Small intestine (tissue), 7 donors: ENCODE data around the gene GRIFIN. TPM values are rescaled to one million over a fixed set of nuclear protein-coding genes. Genes with fewer than 3 reads are reported as not detected.

Experiments
- DNase-seq, 2 donors: peaks; one replicate each; pipeline versions ENCODE4 v3.0.0 to v3.0.0-alpha.2; 2013
- FAIRE-seq: peaks from 2 replicates; lab custom pipeline; 2012; peaks lifted over from hg19 to GRCh38; lab: Jason Lieb, UNC
- H3K27ac ChIP-seq, 3 donors: one replicate each; pipeline ENCODE4 v1.5.1; 2013; ENCODE audit warnings: low read length in 2 of 3, mild to moderate bottlenecking in 2 of 3, control low read depth in 1 of 3, inconsistent platforms in 1 of 3, low read depth in 1 of 3, moderate library complexity in 1 of 3
- H3K27me3 ChIP-seq, 3 donors: one replicate each; pipeline ENCODE4 v1.6.1; 2013; ENCODE audit warnings: low read length in 3 of 3, inconsistent platforms in 1 of 3; ENCODE audit not compliant: control insufficient read depth in 3 of 3, insufficient read depth in 3 of 3
- H3K36me3 ChIP-seq, 3 donors: one replicate each; pipeline ENCODE4 v1.6.1; 2013; ENCODE audit warnings: low read length in 3 of 3, inconsistent platforms in 1 of 3, low read depth in 1 of 3, mild to moderate bottlenecking in 1 of 3, moderate library complexity in 1 of 3; ENCODE audit not compliant: control insufficient read depth in 3 of 3, insufficient read depth in 2 of 3
- H3K4me1 ChIP-seq, 3 donors: one replicate each; pipeline ENCODE4 v1.6.1; 2013; ENCODE audit warnings: low read length in 2 of 3, inconsistent platforms in 1 of 3, low read depth in 1 of 3, mild to moderate bottlenecking in 1 of 3, moderate library complexity in 1 of 3; ENCODE audit not compliant: control insufficient read depth in 3 of 3, insufficient read depth in 2 of 3
- H3K4me3 ChIP-seq, 3 donors: one replicate each; pipeline ENCODE4 v1.5.1; 2013; ENCODE audit warnings: low read length in 3 of 3, control low read depth in 1 of 3, inconsistent platforms in 1 of 3, low read depth in 1 of 3, mild to moderate bottlenecking in 1 of 3, moderate library complexity in 1 of 3
- H3K9me3 ChIP-seq, 2 donors: one replicate each; pipeline ENCODE4 v1.6.1; 2013; ENCODE audit warnings: low read depth in 1 of 2, low read length in 1 of 2; ENCODE audit not compliant: control insufficient read depth in 2 of 2, insufficient read depth in 1 of 2
- WGBS, 3 donors: extraction: QIAGEN DNeasy Blood & Tissue Kit; methylation state at CpG; one replicate each; pipeline ENCODE4 v1.1.7; 2013; 5-methylcytosine and 5-hydroxymethylcytosine counted together
- polyA plus RNA-seq, 4 donors: library from polyadenylated mRNA; stranded (reverse) in 3 of 4; unstranded in 1 of 4; fragments of 200-250 nt in 3 of 4; fragments of 120-200 nt in 1 of 4; gene quantifications; one replicate each; pipeline versions ENCODE4 v1.2.1 to v1.2.3, GENCODE V29; 2013
- donor health status: healthy with polysubstance abuse.
- donor health status: control.
- donor health status: control.
- donor health status: Bipolar disorder and iron deficiency.
- donor health status: healthy.

Gene GRIFIN
- polyA plus RNA-seq, 4 donors, result not detected

GRCh38 chr7:2504128-2504888 lies 28.1 kb upstream of the GRIFIN start:
- no peak for FAIRE-seq
- no peak overlapping the region for H3K27ac ChIP-seq
- no peaks in the 10 kb centered on the region for H3K27me3 ChIP-seq
- H3K4me3 ChIP-seq, result no peak overlapping the region
- no peak for DNase-seq
- H3K4me1 ChIP-seq, result peaks cover 0 to 11% (median 2%) of the 10 kb centered on the region in 3 donors
- WGBS, 3 donors, result 74 to 89% (median 88%) methylated on average over 14 to 21 of the region's 21 CpGs
- H3K36me3 ChIP-seq, result no peaks in the 10 kb centered on the region
- H3K9me3 ChIP-seq, result no peaks in the 10 kb centered on the region

GRCh38 chr7:2503056-2503941 lies 27.1 kb upstream of the GRIFIN start:
- FAIRE-seq (no peak), DNase-seq (no peak)
- 68 to 77% (median 77%) methylated on average over 23 to 25 of the region's 25 CpGs for WGBS, 3 donors
- Histone ChIP-seq H3K4me1 (peaks cover 0 to 4% (median 0%) of the 10 kb centered on the region in 3 donors), H3K4me3 (no peak overlapping the region), H3K36me3 (no peaks in the 10 kb centered on the region), H3K9me3 (no peaks in the 10 kb centered on the region), H3K27ac (no peak overlapping the region), H3K27me3 (no peaks in the 10 kb centered on the region)

DNA sequence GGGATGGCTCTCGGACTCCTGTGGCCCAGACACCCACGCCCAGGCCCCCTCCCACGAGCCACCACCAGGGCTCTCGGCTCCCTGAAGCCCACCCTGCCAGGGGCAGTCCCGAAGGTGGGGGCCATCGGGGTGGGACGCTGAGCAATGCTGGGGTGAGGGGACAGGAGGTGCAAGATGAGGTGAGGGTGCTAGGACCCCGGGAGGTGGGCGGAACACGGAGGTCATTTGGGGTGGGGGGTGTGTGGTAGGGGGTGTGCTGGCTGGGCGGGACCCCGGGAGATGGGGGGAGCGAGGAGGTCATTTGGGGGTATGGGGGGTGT lies 26.4 kb upstream of the GRIFIN start:
- no peaks in the 10 kb centered on the region for H3K36me3 ChIP-seq
- no peak overlapping the region for H3K4me3 ChIP-seq
- H3K27me3 ChIP-seq, result no peaks in the 10 kb centered on the region
- peaks cover 0 to 3% (median 0%) of the 10 kb centered on the region in 3 donors for H3K4me1 ChIP-seq
- 70 to 80% (median 76%) methylated on average over 10 to 13 of the region's 13 CpGs for WGBS, 3 donors
- no peaks in the 10 kb centered on the region for H3K9me3 ChIP-seq
- no peak for FAIRE-seq
- H3K27ac ChIP-seq, result no peak overlapping the region
- DNase-seq, result no peak

GRCh38 chr7:2501947-2502646 lies 25.9 kb upstream of the GRIFIN start:
- WGBS, 3 donors, result 80 to 87% (median 83%) methylated on average over 8 to 9 of the region's 9 CpGs
- peaks cover 0 to 4% (median 0%) of the 10 kb centered on the region in 3 donors for H3K4me1 ChIP-seq
- DNase-seq (no peak), FAIRE-seq (no peak)
- no peak overlapping the region for H3K4me3 ChIP-seq
- no peaks in the 10 kb centered on the region for H3K27me3 ChIP-seq
- H3K27ac ChIP-seq, result no peak overlapping the region
- no peaks in the 10 kb centered on the region for H3K9me3 ChIP-seq
- H3K36me3 ChIP-seq, result no peaks in the 10 kb centered on the region

- Histone ChIP-seq H3K27me3 (no peaks in the 10 kb centered on the region), H3K4me1 (peaks cover 0 to 4% (median 0%) of the 10 kb centered on the region in 3 donors), H3K27ac (no peak overlapping the region), H3K4me3 (no peak overlapping the region), H3K9me3 (no peaks in the 10 kb centered on the region), H3K36me3 (no peaks in the 10 kb centered on the region)
- 83 to 90% (median 84%) methylated on average over 12 of the region's 12 CpGs for WGBS, 3 donors
- FAIRE-seq (no peak), DNase-seq (no peak)
Observed at GRCh38 chr7:2500701-2501100, 24.5 kb upstream of the GRIFIN start.

DNA sequence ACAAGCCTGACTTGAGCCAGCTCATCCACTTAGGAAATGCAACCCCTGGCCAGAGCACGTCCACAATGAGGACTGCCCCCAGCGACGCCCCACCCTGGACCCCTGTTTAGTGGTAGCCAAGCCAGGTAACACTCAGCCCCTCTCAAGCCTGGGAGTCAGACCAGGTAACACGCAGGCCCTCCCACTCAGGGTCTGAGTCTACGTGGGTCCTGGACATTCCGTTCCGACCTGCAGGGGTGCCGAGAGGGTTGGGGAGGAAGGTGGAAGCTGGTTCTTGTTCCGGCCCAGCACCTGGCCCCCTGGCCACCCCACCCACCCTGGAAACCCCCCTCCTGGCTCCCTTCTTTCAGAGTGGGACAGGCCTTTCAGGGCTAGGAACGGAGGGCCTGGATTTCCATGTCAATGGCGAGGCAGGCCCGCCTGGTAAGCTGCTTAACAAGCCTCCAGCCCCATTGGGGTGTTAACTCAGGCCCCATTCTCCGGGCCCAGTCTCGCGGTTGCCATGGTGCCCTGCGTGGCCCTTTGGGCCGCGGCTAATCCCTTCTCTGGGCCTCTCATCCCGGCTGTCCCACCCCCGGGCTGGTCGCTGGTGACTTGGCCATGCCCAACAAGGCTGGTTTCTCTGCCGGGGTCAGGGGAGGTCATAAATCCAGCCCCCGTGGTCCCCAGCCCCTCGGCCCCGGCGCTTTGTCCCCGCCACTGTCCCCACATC lies 23.7 kb upstream of the GRIFIN start:
- DNase-seq (no peak), FAIRE-seq (no peak)
- Histone ChIP-seq H3K27ac (no peak overlapping the region), H3K4me1 (peaks cover 0 to 8% (median 0%) of the 10 kb centered on the region in 3 donors), H3K27me3 (no peaks in the 10 kb centered on the region), H3K9me3 (no peaks in the 10 kb centered on the region), H3K36me3 (no peaks in the 10 kb centered on the region), H3K4me3 (no peak overlapping the region)
- WGBS, 3 donors, result 85 to 88% (median 88%) methylated on average over 26 to 27 of the region's 27 CpGs

DNA sequence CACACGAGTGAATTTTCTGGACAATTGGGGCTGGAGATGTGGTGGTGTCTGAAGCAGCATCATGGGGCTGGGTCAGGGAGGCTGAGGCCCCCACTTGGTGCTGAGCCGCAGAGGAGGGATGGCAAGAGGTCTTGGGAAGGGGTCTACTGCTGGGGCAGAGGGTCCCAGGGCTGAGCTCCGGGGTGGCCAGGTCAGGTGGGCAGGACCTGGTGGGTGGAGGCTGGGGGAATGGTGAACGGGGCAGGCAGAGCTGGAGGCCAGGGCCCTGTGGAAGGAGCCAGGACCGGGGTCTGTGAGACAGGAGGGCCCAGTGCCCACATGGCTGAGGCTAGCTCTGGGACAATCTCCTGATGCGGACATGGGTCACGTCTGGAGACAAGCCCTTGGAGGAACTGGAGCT lies 23.0 kb upstream of the GRIFIN start:
- Histone ChIP-seq H3K36me3 (no peaks in the 10 kb centered on the region), H3K4me1 (peaks cover 0 to 13% (median 0%) of the 10 kb centered on the region in 3 donors), H3K27ac (no peak overlapping the region), H3K4me3 (no peak overlapping the region), H3K27me3 (no peaks in the 10 kb centered on the region), H3K9me3 (no peaks in the 10 kb centered on the region)
- DNase-seq (no peak), FAIRE-seq (no peak)
- WGBS, 3 donors, result 83 to 90% (median 88%) methylated on average over 7 of the region's 7 CpGs

- Histone ChIP-seq H3K27me3 (no peaks in the 10 kb centered on the region), H3K4me3 (no peak overlapping the region), H3K36me3 (no peaks in the 10 kb centered on the region), H3K4me1 (peaks cover 0 to 13% (median 0%) of the 10 kb centered on the region in 3 donors), H3K9me3 (no peaks in the 10 kb centered on the region), H3K27ac (no peak overlapping the region)
- DNase-seq (no peak), FAIRE-seq (no peak)
- WGBS, 3 donors, result 75 to 89% (median 82%) methylated on average over 6 of the region's 6 CpGs
Observed at GRCh38 chr7:2498708-2499107, 22.5 kb upstream of the GRIFIN start.
